Myocyte (in vitro differentiated cells): ENCODE measurements around the gene LILRB5. TPM values are rescaled to one million over a fixed set of nuclear protein-coding genes. Genes with fewer than 3 reads are reported as not detected.
A peak's percentile ranks its signal among the peaks of the same experiment; 100 is the strongest.
"Not testable (repeated sequence)": the region's sequence is repeated elsewhere in the genome, so short reads cannot be mapped to it uniquely, and the experiment has no call there.

Experiments
- DNase-seq: peaks from one replicate; pipeline ENCODE4 v3.0.0-alpha.2; 2012; ENCODE audit warnings: low read depth
- polyA plus RNA-seq: library from polyadenylated mRNA; unstranded; fragments of >200 nt; gene quantifications from one replicate; pipeline ENCODE4 v1.2.1, GENCODE V29; 2012; ENCODE audit warnings: missing spikeins
- total RNA-seq: library from RNA; depleted of rRNA; stranded (reverse); fragments of >200 nt; gene quantifications from 2 replicates; pipeline ENCODE4 v1.2.3, GENCODE V29; 2014

Gene LILRB5
- not detected in 2 replicates for total RNA-seq
- polyA plus RNA-seq: not detected

DNA sequence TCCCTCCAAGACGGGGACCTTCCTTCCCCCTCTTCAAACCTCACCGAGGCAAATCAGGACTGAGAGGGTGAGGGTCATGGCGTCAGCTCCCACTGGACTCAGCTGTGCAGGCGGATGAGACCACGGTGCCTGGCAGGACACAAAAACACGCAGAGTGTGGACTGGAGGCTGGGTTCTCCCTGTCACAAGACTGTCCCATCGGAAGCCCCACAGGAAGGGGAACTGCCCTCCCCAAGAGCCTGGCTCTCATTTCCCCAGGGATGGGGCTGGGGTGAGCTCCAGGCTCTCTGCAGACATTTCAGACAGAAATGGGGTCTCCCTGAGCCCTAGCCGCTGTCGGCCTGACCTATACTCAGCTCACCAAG is at the start of gene LILRB5:
Gene LILRB5 (minus strand): TSS at position 158 of the 365 bp plus-strand sequence. CDS start 80 bp downstream, at position 78.
- DNase-seq: no peak

DNA sequence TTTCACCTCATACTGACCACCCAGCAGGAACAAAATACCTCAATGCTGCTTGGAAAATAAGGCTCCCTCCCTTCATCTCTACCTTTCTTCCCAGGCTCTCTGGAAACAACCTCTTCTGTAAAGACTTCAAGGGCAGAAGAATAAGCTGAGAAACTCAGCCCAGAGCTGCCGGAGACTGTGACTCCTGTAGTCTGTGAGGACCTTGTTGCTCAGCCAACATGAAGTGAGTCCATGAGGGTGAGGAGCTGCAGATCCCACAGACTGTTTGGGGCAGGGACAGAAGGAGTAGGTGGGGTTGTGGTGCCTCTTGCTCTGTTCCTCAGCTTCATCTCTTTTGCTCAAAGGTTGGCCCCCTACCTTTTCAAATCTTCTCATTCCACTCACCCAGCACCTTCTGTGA is 48.1 kb upstream of the LILRB5 start:
- DNase-seq: no peak

DNA sequence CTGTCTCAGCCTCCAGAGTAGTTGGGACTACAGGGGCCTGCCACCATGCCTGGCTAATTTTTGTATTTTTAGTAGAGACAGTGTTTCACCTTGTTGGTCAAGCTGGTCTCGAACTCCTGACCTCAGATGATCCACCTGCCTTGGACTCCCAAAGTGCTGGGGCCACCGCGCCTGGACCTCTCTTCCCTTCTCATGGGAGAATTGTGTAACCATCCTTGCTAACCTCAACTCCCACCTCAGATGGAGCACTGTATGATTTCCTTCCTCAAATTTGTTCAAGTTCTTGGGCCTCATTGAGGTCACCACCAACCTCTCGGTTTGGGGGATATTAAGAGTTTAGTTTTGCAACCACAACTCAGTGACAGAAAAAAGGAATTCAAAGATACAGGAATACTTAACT is 45.2 kb upstream of the LILRB5 start:
- DNase-seq: no peak

DNA sequence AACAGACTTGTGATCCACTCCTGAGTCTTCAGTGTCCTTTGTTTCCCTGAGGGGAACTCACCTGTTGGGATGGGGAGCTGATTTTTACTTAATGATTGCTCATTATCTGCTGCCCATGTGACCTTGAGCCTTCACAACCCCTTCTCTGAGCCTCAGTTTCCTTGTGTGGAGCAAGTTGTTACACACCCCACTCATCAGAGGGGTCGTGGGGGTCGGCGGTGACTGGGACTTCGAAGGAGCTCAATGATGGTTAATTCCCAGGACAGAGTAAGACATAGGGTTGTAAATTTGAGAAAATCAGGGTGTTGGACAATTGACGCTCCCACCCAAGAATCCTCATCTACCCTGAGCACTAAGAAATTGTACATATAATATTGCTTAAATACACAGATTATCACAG is 42.4 kb upstream of the LILRB5 start:
- DNase-seq: no peak

DNA sequence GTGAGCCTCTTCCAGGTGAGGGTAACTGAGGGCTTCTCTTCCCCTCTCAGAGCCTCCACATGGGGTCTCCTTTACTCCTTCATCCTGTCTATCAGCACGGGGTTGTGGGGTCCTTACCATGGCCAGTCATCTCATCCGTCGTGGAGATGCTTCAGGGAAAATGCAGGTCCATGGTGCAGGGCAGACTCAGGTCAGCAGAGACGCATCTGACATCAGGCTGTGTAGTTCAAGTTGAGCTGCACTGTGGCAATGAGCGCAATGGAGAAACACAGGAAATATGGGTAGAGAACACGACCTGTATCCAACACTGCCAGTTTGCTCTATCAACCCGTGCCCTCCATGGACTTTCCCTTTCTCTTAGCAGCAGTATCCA is 42.0 kb upstream of the LILRB5 start:
- no peak for DNase-seq

DNA sequence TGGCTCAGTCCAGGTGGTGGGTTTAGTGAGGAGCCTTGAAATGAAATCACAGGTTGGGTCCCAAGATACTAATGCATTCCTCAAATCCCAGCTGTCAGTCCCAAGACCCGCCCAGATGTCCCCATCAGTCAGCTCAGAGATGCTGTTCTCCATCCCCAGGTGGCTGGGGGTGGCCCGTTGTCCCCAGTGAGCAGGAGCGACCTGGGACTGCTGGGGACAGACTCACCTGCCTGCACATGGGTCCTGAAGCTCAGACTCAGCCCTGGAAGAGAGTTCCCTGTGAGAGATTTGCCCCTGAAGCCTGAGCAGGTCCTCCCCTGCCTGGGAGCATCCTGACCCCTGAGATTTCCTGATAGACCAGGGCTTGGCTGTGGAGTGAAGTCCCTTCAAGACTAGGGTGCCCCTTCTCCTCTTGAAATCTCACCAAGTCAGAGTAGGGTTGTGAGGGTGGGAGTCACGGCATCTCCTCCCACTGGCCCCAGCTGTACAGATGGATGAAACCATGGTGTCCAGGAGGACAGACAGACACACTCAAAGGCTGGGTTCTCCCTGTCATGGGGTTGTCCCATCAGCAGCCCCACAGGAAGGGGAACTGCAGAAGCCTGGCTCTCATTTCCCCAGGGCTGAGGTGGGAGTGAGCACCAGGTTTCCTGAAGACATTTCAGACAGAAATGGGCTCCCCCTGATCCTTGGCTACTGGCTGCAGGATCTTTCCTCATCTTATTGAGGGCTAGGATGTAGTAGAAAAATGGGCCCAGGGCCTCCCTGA is 41.5 kb upstream of the LILRB5 start:
- DNase-seq: no peak

DNA sequence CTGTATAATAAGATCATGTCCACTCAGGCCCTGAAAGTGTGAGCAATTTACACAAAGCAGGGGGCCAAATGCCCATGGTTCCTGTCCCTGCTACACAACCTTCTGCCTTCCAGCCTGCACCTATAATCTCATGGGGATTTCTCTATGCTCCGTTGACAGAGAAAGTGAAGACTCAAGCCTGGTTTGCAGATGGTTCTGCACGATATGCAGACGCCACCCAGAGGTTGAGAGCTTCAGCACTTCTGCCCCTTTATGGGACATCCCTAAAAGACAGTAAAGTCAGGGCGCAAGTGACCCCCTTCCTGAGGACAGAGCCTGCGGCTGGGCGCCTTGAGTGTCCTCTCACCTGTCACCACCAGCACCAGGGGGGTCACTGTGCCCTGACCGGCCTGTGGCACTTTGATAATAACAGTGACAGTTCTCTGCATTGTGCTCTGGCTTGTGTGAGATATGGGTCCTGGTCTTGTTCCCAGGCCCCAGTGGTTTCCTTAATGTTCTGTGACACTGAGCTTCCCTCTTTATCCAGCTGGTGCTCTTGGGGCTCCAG is 40.8 kb upstream of the LILRB5 start:
- no peak for DNase-seq

DNA sequence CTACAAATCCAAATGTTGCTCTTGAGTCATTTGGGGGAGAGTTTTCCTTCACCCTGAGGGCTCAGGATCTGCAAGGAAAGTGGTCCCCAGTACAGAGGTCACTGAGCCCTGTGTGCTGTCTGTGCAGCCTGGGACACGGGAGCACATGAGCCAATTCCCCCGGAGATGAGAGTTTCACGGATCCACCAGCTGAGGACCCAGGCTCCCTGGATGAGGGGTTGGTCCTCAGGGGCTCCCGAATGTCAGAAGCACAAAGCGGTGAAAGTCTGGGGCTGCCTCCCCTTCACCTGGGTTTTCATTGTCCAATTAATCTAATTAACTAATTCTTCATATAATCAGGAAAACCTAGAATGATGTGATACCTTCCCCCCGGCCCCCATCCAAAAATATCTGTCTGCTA is 37.5 kb upstream of the LILRB5 start:
- DNase-seq: no peak

DNA sequence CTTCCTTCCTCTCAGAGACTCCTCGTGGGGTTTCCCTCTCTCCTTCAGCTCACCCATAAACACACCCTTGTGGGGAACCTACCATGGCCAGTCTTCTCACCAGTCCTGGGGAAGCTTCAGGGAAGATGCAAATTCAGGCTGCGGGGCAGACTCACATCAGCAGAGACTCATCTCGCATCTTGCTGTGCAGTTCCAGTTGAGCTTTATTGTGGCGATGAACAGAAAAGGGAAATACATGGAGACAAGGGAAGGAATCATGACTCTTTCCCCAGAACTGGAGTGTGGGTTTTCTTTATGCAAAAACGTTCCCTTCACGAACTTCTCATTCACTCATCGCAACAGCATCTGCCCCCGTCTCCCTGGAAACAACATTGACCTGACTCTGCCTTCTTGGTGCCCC is 32.1 kb upstream of the LILRB5 start:
- DNase-seq: not testable (repeated sequence)

DNA sequence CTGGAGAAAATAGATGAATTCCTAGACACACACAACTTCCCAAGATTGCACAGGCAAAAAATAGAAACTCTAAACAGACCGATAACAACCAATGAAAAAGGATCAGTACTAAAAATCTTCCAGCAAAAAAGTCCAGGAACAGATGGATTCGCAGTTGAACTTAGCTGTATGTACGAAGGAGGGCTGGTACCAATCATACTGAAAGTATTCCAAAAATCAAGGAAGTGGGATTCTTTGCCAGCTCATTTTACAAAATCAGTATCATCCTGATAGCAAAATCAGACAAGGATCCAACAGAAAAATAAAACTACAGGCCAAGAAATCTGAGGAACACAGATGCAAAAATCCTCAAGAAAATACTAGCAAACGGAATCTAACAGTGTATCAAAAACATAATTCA is 30.4 kb upstream of the LILRB5 start:
- peak; percentile 13 for DNase-seq

DNA sequence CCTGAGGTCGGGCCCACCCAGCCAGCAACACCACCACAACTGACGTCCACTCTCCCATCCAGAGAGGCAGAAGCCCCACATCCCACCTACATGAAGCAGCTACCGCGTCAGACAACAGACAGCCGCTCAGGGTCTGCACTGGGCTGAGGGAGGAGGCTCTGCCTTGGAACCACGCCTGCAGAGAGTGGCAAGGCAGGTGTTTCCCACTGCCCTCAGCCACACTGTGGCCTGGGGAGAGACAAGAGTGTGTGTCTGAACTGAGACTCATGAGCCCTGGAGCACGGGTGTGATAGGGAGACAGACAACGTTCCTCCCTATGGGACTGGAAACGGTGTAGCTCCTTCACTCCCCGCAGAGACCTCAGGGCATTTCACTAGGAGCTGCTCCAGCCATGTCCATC is 29.2 kb upstream of the LILRB5 start:
- not testable (repeated sequence) for DNase-seq

DNA sequence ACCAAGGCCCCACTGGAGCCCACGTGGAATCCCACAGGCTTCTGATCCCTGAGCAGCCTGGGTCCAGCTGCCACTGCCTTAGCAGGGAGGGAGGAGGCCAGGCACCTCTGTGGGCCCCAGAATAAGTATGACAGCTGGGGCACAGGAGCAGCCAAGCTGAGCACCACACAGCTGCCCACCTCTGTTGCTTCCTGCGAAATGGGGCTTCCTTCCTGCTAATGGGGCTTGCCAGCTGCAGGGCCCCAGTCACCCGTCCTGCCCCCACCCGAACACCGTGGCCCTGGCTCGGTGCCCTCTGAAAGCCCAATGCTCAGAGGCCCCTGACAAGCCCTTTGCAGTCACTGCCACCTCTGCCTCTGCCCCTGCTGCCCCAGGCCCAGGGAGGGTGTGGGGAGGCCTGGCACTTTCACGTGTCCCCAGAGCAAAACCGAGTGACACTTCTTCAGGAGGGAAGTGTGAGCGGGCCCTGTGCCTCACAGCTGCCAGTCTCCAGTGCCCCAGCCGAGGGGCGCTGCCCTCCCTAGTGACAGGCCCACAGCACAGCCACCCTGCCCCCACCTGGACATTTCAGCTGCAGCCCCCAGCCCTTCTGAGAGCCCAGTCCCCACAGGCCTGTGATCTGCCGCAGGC is 28.5 kb upstream of the LILRB5 start:
- DNase-seq: not testable (repeated sequence)

DNA sequence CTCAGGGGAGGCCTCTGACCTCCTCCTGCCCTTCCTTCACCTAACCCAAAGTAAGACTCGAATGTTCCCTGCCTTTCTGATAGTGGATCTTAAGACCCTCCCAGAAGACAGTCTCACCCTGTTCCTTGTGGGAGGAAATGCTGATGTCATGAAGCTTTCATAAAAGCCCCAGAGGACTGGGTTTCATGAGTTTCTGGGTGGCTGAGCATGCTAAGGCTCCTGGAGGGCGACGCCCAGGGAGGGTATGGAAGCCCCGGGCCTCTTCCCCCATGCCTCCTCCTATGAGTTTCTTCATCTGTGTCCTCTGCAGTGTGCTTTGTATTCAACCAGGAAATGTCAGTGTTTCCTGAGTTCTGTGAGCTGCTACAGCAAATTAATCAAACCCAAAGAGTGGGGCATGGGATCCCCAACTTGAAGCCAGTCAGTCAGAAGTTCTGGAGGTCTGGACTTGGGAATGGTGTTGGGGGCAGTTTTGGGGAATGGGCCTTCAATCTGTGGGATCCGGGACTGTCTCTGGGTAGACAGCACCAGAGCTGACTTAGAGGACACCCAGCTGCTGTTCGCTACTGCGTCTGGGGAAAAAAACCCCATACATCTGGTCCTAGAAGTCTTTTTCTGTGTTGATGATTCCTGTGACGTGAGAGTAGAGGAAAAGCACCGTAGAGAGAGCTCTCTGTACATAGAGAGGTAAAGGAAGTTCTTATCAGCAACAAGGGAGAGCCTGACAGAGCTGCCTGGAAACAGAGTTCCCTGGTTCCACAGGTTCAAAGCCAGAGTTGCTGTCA is 25.8 kb upstream of the LILRB5 start:
- DNase-seq: no peak

DNA sequence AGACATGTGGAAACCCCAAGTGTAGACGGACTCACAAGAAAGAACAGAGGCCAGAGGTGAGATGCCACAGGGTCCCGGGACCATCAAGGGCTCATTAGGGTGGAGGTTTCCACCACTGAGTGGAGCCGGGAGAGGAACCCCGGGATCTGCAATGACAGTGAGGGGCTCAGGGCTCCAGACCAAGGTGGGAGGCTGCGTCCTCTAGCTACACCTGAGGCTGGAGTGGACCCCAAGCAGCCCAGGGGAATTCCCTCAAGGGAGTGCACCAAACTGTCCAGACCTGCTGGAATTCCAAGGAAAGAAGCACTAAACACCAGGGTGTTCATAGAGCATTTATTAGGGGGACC is 24.6 kb upstream of the LILRB5 start:
- not testable (repeated sequence) for DNase-seq

DNA sequence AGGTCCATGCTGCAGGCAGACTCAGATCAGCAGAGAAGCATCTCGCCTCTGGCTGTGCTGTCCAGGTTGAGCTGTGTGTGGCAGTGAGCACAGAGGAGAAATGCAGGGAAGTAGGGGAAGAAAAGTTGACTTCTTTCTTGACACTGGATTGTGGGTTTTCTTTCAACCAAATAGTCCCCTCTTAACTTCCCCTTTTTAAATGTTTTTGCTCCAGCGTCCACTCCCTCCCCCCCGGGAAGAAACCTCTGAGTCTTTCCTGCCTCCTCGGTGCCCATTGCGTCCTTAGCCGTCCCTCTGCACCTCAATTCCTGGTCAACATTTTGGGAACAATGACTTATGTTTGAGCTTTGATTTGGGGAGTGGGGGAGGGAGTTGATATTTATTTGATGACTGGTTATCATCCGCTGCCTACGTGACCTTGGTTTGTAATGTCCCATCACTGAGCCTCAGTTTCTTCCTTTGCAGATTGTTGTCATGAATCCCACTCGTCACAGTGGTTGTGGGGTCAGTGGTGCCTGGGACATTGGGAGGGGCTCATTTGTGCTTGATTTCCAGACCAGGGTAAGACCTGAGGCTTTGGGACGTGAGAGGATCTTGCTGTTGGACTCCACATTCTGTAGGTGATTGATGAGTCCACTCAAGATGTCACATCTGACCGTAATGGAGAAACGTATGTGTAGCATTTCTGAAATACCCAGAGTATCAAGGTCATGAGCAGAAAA is 24.1 kb upstream of the LILRB5 start, which contains the start of gene LILRB2:
Gene LILRB2 (minus strand): TSS at position 104 of the 722 bp plus-strand sequence. CDS start 614 bp downstream, outside the sequence.
- DNase-seq: no peak

DNA sequence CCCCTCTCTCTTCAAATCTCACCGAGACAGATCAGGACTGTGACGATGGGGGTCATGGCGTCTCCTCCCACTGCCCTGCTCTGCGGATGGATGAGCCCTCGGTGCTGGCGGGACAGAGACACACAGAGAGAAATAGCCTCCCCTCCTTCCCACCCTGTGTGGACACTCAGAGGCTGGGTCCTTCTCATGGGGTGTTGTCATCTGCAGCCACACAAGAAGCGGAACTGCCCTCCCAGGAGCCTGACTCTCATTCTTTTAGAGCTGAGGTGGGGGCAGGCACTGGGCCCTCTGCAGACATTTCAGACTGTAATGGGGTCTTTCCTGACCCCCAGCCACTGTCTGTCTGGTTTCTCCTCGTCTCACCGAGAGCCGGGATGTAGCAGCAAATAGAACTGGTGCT is 23.4 kb upstream of the LILRB5 start:
- not testable (repeated sequence) for DNase-seq

DNA sequence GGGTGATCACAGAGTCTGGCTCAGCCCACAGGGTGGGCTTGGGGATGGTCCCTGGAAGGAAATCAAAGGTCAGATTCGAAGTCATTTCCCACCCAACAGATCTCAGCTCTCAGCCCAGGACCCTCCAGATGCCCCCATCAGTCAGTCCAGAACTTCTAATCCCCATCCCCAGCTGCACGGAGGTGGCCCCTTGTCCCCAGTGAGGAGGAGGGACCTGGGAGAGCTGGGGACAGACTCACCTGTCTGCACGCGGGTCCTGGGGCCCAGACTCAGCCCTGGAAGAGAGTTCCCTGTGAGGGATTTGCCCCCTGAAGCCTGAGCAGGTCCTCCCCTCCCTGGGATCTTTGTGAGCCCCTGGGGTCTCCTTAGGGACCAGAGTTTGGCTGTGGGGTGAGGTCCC is 23.0 kb upstream of the LILRB5 start:
- not testable (repeated sequence) for DNase-seq

DNA sequence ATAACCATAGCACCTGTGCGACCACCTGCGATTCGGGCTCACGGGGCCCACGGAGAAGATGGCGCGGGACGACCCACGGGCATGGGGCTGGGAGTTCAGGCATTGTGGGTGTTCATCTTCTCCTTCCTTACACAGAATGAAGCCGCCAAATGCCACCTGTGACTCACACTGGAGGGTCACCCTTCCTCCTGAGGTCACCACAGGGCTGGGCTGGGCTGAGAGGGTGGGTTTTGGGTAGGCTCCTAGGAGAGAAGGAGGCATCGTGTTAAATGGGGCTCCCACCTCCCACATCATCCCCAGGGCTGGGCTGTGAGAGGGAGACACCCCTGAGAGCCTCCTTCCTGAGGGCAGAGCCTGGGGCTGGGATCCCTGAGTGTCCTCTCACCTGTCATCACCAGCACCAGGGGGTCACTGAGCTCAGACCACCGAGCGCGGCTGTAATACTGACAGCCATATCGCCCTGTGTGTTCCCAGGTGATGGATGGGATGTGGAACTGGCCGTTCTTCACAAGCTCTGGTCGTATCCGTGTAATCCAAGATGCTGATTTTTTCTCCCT is 22.4 kb upstream of the LILRB5 start:
- DNase-seq: no peak

DNA sequence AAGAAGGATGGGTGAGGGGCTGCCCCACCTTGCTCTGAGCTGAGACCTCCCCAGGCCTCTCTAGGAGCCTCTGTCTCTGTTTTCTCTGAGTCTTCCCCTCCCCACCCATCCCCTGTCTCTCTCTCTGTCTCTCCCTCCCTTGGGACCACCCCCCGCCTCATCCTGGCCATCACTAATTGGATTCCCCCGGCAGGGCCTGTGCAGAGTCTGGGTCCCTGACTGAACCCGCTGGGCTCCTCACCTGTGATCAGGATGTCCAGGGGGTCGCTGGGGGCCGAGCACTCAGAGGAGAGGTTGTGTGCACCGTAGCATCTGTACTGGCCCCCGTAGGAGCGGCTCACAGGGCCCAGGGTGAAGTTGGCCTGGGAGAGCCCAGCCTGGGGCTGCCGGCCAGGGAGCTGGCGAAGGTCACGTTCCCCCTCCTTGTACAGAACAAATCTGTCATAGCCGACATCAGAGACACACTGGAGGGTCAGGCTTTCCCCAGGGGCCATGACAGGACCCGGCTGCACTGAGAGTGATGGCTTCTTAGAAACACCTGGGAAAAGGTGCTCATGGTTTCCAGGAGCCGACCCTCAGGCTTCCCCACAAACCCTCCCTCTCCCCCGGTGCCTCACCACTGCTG is 21.6 kb upstream of the LILRB5 start:
- not testable (repeated sequence) for DNase-seq

DNA sequence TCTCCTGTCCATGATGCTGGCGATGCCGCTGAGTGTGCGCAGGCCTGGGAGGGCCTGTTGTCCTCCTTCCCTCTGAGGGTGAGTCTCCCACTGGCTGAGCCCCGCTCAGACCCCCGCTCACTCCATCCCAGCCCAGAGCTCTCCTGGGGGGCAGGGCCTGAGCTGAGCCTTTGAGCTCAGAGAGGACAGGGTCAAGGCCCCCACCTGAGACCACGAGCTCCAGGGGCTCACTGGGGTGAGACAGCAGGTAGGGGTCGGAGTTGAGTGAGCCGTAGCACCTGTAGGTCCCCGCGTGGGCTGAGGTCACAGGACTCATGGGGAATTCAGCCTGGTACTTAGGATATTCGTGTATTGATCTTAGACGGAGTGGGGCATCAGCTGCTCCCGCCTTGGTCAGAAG is 21.0 kb upstream of the LILRB5 start:
- DNase-seq: not testable (repeated sequence)
